Skeletal muscle satellite cell (primary cell): Measurements from ENCODE around the gene EVX2.

ENCODE experiments used
- H3K27me3 ChIP-seq: 2 replicates; pipeline ENCODE4 v1.7.0; 2013; ENCODE audit warnings: low read length; ENCODE audit not compliant: control insufficient read depth, insufficient read depth
- H3K36me3 ChIP-seq: 2 replicates; pipeline ENCODE4 v1.7.0; 2013; ENCODE audit warnings: mild to moderate bottlenecking, control low read depth, low read length; ENCODE audit not compliant: insufficient read depth
- H3K4me1 ChIP-seq: 2 replicates; pipeline ENCODE4 v1.7.0; 2013; ENCODE audit warnings: low read length; ENCODE audit not compliant: control insufficient read depth, insufficient read depth
- H3K4me2 ChIP-seq: 2 replicates; pipeline ENCODE4 v1.7.0; 2013; ENCODE audit warnings: mild to moderate bottlenecking, low read length
- H3K4me3 ChIP-seq: 2 replicates; pipeline ENCODE4 v1.7.0; 2013; ENCODE audit warnings: low read length
- H3K9ac ChIP-seq: 2 replicates; pipeline ENCODE4 v1.7.0; 2013; ENCODE audit warnings: mild to moderate bottlenecking, low read depth, low read length, moderate library complexity
- H3K9me3 ChIP-seq: replicated peaks from 2 replicates; pipeline ENCODE4 v1.7.0; 2013; ENCODE audit warnings: mild to moderate bottlenecking, control low read depth, low read length

Gene EVX2

DNA sequence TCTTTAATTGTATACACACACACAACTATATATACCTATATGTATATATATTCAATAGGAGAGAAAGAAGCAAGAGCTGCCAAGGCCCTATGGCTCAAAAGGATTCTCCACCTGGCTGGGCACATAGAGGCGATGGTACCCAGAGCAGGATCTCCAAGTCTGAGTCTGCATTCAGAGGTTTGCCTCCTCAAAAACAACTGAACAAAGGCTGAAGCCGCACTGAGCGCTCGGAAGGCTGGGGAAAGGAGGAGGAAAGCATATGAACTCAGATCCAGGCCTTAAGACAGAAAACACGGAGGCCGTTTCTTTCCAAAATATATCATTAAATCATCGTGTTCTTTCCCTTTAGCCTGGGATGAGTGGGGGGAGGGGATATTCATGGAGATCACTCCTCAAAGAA is 19.4 kb upstream of the EVX2 start:
- H3K9ac ChIP-seq: no peak overlapping the region
- H3K27me3 ChIP-seq: peaks cover 93% of the 10 kb centered on the region
- H3K9me3 ChIP-seq: no peaks in the 10 kb centered on the region
- H3K4me2 ChIP-seq: no peak overlapping the region
- no peak overlapping the region for H3K4me3 ChIP-seq
- H3K4me1 ChIP-seq: peaks cover 18% of the 10 kb centered on the region
- no peaks in the 10 kb centered on the region for H3K36me3 ChIP-seq

DNA sequence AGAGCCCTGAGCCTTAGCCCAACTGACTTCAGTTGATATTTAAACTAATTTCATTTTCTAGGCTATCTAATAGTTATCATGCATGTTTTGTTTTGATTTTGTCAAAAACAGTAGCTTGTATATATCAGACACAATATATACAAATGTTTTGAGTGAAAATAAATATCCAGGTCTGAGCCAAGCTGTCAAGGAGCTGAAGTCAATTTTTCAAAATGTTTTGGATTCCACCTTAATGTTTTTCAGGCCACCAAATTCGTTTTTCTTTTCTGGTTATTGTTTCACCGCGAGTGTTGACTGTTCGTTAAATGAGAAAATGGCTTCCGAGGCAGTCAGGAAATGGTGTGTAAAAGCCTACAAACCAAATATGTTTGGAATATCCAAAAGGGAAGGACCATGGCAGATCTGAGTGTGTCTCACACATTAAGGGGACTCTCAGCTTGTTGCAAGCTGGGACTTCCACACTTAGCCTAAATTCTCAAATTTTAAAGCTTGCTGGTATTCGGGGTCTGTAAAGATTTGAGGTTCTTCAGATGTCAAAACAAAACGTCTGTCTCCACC is 18.6 kb upstream of the EVX2 start:
- Histone ChIP-seq H3K9ac (no peak overlapping the region), H3K27me3 (peaks cover 98% of the 10 kb centered on the region), H3K9me3 (no peaks in the 10 kb centered on the region), H3K4me1 (peaks cover 19% of the 10 kb centered on the region), H3K4me3 (no peak overlapping the region), H3K4me2 (no peak overlapping the region), H3K36me3 (no peaks in the 10 kb centered on the region)

DNA sequence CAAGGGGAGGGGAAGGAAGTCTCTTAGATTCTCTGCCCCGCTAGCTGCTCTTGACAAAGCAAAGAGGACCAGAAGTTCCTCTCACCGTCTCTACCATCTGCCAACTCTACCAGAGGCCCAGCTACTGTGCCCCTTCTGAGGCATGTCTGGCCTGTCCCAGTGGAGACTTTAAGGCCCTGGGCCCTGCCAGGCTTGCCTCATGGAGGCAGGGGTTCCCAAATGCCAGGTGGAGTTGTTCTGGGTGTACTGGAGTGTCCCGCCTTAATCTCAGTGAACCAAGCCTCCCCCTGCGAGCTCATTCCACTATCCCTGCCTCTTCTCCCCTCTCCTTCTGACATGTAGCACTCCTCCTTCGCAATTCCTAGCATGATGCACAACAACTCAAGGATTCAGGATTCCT is 18.1 kb upstream of the EVX2 start:
- H3K4me1 ChIP-seq: peaks cover 19% of the 10 kb centered on the region
- H3K36me3 ChIP-seq: no peaks in the 10 kb centered on the region
- no peaks in the 10 kb centered on the region for H3K9me3 ChIP-seq
- H3K27me3 ChIP-seq: peaks cover 99% of the 10 kb centered on the region
- H3K4me2 ChIP-seq: no peak overlapping the region
- no peak overlapping the region for H3K4me3 ChIP-seq
- H3K9ac ChIP-seq: no peak overlapping the region

DNA sequence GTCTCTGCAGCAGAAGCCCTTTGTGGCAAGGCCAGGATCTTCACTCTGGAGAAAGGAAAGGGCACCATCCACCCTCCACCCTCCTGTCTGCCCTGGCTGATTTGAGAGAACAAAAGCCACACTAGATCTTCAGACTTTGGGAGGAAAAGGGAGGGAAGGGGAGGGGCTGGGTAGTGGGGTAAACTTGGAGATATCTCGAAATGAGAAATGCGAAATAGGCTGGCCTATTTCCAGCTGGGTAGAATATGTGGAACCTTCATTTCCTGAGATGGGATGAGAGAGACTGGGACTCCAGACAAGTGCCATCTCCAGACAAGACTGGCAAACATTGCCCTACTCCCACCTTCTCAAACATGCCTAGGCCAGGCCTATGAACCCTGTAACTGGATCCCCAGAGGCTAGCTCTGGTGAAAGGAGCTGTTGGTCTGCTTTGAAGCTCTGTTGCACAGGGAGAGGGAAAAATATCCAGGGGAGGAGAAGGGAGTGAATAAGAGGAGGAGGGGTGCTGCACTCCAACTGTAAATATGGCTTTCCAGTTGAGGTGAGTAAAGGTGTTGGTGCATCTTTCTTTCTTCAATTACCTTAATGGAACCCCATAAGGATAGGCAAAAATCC is 17.6 kb upstream of the EVX2 start:
- peaks cover 19% of the 10 kb centered on the region for H3K4me1 ChIP-seq
- no peak overlapping the region for H3K4me2 ChIP-seq
- no peaks in the 10 kb centered on the region for H3K9me3 ChIP-seq
- peaks cover 99% of the 10 kb centered on the region for H3K27me3 ChIP-seq
- no peak overlapping the region for H3K4me3 ChIP-seq
- H3K9ac ChIP-seq: no peak overlapping the region
- H3K36me3 ChIP-seq: no peaks in the 10 kb centered on the region

DNA sequence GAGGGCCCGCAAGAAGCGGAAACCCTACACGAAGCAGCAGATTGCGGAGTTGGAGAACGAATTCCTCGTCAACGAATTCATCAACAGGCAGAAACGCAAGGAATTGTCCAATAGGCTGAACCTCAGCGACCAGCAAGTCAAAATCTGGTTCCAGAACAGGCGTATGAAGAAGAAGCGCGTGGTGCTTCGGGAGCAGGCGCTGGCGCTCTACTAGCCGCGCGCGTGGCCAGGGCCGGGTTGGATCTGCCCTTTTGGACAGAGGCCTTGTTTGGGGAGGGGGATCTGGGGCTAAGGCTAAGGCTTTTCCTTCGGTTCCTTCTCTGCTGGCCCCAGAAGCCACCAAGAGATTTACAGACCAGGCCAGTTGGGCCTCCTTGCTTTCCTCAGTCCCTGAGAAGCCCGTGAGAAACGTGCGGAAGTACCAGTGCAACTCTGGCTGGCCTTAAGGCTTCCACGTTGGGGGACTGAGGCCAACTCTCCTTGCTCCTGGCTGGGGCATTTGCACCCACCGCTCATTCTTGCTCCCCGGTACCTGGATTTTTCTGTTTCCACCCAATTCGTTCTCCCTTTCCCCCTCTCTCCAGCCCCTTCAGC is 16.9 kb upstream of the EVX2 start:
- no peaks in the 10 kb centered on the region for H3K9me3 ChIP-seq
- H3K36me3 ChIP-seq: no peaks in the 10 kb centered on the region

DNA sequence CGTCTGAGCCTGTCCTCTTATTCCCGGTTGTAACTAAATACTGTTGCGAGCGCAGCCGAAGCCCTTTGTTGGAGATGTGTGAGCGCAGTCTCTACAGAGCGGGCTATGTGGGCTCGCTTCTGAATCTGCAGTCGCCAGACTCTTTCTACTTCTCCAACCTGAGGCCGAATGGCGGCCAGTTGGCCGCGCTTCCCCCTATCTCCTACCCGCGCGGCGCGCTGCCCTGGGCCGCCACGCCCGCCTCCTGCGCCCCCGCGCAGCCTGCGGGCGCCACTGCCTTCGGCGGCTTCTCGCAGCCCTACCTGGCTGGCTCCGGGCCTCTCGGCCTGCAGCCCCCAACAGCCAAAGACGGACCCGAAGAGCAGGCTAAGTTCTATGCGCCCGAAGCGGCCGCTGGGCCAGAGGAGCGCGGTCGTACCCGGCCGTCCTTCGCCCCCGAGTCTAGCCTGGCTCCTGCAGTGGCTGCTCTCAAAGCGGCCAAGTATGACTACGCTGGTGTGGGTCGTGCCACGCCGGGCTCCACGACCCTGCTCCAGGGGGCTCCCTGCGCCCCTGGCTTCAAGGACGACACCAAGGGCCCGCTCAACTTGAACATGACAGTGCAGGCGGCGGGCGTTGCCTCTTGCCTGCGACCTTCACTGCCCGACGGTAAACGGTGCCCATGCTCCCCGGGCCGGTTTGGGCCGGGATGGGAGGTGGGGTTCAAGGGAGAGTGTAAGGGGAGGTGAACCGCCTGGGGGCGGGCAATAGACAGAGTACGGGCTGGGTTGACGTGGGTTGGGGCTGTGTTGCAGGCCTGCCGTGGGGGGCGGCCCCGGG is 16.2 kb upstream of the EVX2 start, which contains the start of gene HOXD12:
Gene HOXD12, plus strand, starts transcription at position 68 of the 819 bp plus-strand sequence. Its CDS starts 7 bp downstream, at position 75.
- Histone ChIP-seq H3K9ac (no peak within 1 kb of the TSS), H3K36me3 (no peaks in the 10 kb centered on the region), H3K27me3 (peaks cover 99% of the 10 kb centered on the region), H3K9me3 (no peaks in the 10 kb centered on the region), H3K4me1 (peaks cover 17% of the 10 kb centered on the region), H3K4me3 (no peak within 1 kb of the TSS), H3K4me2 (no peak within 1 kb of the TSS)

More for the DNA sequence above, 16.9 kb upstream of the EVX2 start:
- peaks cover 19% of the 10 kb centered on the region for H3K4me1 ChIP-seq
- peaks cover 99% of the 10 kb centered on the region for H3K27me3 ChIP-seq
- no peak overlapping the region for H3K4me2 ChIP-seq
- H3K9ac ChIP-seq: no peak overlapping the region
- no peak overlapping the region for H3K4me3 ChIP-seq

DNA sequence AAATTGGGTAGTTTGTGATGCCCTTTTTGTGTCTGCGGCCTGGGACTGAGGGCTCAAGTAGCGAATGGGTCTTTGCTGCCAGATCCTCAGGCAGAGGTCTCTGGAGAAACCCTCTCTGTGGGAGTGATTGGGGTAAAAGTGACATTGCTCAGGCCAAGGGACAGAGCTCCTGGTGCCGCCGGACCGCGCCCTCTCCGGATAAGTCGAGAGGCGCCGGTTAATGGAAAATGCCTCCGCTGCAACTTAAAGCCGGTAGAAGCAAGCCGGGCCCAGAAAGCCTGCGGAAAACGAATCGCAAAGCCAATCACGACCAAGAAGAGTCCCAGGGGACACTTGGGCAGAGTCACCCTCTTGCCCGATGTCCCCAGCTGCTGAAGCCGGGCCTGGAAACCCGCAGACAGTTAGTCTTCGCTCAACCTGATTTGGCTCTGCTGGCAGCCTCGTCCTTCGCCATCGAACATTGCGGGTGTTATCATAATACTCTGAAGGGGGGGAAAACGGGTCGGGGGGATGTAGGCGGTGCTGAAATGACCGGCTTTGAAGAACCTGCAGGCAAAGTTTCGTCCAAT is 15.5 kb upstream of the EVX2 start:
- H3K4me3 ChIP-seq: no peak overlapping the region

DNA sequence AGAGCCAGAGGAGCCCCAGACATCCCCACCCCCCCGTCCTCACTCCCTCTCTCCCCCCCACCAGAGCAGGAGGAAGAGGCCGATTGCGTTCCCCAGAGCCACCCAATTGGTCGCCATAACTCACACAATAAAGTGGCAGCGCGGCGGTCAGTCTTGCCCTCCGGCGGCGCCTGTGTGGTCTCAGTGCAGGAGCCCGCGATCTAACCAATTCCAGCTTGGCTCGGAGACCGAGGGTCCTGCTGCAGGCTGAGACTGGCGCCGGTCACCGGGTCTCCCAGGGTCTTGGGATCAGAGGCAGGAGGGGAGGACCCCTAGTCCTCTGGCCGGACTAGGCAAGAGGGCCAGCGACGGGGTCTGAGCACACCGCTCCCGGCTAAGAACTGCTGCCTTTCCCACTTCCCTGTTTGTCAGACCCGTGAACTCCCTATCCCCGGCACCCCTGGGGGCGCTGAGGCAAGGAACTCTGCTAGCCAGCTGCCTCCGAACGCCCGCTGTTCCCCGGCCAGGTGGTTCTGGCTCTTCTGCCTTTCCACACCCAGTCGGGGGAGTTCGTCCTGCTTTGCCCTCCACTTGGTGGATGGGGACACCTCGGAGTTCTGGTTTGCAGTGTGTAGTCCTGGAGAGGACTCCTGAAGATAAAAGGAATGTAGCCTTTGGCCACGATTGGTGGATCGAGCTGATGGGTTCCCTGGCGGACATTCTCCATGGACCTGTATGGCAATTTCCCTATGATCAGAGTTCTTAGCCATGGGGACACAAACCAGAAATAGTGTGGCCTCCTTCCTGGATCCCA is 14.8 kb upstream of the EVX2 start:
- Histone ChIP-seq H3K9ac (no peak overlapping the region), H3K4me1 (peaks cover 6% of the 10 kb centered on the region), H3K4me3 (no peak overlapping the region), H3K9me3 (no peaks in the 10 kb centered on the region), H3K36me3 (no peaks in the 10 kb centered on the region), H3K27me3 (peaks cover 99% of the 10 kb centered on the region), H3K4me2 (no peak overlapping the region)

More for the DNA sequence above, 15.5 kb upstream of the EVX2 start:
- Histone ChIP-seq H3K9ac (no peak overlapping the region), H3K9me3 (no peaks in the 10 kb centered on the region), H3K27me3 (peaks cover 99% of the 10 kb centered on the region), H3K4me1 (peaks cover 10% of the 10 kb centered on the region), H3K36me3 (no peaks in the 10 kb centered on the region), H3K4me2 (no peak overlapping the region)

DNA sequence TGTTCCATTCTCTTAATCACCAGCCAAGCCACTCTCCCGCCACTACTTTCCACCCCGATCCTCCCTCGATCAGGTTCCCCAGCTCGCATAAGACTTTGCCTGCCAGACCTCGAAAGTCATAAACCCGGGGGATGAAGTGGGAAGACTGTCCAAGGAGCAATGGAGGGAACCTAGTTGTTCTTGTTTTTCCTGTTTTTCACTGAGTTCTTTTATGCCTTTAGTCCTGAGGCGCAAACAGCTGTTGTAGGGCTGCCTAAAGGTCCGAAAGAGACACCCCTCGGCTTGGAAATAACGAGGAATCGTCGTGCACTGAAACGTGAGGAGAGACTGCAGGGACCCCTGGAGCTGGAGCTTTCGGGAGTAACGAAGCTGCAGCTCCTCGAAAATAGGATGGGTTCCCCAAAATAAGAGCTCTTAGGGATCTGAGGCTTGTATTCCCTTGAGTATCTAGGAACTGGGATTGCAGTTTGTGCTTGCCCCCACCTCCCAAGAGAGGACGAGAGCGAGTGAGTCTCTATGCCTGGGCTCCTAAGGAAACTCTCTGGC is 14.1 kb upstream of the EVX2 start:
- Histone ChIP-seq H3K36me3 (no peaks in the 10 kb centered on the region), H3K4me1 (peaks cover 10% of the 10 kb centered on the region), H3K4me3 (no peak overlapping the region), H3K27me3 (peaks cover 99% of the 10 kb centered on the region), H3K4me2 (peak overlapping the region; percentile 87), H3K9me3 (no peaks in the 10 kb centered on the region), H3K9ac (no peak overlapping the region)

DNA sequence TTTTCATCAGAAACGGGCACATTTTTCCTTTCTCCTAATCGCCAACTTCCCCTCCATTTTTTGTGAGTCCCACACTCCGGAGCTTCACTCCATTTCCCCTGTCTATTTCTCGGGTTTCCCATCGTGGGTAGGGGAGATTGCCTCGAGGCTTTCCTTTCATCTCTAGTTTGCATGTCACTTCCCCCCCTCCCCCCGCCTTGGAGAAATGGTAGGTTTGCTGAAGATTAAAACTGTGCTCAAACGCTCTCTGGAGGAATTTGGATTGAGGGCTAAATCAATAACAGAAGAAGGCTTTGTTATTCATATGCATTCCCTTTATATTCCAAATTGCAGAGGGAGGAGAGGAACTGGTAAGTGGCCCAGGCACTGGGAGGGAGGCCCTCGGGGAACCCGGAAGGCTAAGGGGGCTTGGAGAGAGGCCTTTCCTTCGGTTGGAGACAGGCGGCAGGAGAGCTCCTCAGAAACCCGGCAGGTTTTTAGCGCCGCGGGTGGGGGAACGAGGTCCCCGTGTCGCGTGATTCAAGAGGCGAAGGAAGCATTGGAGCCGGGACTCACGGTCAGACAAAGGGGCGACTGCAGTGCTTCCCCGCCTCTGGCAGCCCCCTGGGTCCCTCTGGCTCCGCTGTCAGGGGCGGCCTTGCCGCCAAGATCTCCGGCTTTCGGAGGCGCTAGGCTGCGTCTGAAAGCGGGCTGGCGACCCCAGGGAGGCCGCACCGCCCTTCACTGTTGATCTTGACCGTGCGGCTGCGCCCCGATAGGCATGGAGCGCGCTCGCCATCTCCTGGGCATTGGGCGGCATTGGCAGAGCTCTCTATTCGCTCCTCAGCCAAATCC is 13.4 kb upstream of the EVX2 start:
- Histone ChIP-seq H3K4me1 (peaks cover 10% of the 10 kb centered on the region), H3K27me3 (peaks cover 92% of the 10 kb centered on the region), H3K4me2 (peak overlapping the region; percentile 87), H3K9ac (no peak overlapping the region), H3K9me3 (no peaks in the 10 kb centered on the region), H3K4me3 (peak overlapping the region; percentile 70), H3K36me3 (no peaks in the 10 kb centered on the region)
